Measurements from ENCODE around the gene DARS2.
"Not testable (repeated sequence)": the region's sequence is repeated elsewhere in the genome, so short reads cannot be mapped to it uniquely, and the experiment has no call there.

Gene DARS2

GRCh38 chr1:173861731-173862145 lies 37.3 kb downstream of the DARS2 start:
- no peak for DNase-seq (ENCODE audit: low read depth in 2 of 2)

DNA sequence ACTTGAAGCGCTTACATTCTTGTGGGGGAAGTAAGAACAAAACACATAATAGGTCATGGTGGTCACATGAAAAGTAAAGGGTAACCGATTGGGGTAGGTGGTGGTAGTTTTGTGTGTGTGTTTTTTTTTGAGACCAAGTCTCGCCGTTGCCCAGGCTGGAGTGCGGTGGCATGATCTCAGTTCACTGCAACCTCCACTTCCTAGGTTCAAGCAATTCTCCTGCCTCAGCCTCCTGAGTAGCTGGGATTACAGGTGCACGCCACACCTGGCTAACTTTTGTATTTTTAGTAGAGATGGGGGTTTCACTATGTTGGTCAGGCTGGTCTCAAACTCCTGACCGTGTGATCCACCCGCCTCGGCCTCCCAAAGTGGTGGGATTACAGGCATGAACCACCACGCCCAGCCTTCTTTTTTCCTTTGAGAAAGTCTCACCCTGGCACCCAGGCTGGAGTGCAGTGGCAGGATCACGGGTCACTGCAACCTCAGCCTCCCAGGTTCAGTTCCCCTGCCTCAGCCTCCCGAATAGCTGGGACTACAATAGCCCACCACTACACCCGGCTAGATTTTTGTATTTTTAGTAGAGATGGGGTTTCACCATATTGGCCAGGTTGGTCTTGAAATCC lies 37.8 kb downstream of the DARS2 start:
- DNase-seq (ENCODE audit: low read depth in 2 of 2), result peak in 1 of 2 donors; percentile 26

- no peak for DNase-seq (ENCODE audit: low read depth in 2 of 2)
Measured at GRCh38 chr1:173862769-173863223, 38.3 kb downstream of the DARS2 start.

- no peak for DNase-seq (ENCODE audit: low read depth in 2 of 2)
Measured at GRCh38 chr1:173863224-173864161, 39.0 kb downstream of the DARS2 start.

DNA sequence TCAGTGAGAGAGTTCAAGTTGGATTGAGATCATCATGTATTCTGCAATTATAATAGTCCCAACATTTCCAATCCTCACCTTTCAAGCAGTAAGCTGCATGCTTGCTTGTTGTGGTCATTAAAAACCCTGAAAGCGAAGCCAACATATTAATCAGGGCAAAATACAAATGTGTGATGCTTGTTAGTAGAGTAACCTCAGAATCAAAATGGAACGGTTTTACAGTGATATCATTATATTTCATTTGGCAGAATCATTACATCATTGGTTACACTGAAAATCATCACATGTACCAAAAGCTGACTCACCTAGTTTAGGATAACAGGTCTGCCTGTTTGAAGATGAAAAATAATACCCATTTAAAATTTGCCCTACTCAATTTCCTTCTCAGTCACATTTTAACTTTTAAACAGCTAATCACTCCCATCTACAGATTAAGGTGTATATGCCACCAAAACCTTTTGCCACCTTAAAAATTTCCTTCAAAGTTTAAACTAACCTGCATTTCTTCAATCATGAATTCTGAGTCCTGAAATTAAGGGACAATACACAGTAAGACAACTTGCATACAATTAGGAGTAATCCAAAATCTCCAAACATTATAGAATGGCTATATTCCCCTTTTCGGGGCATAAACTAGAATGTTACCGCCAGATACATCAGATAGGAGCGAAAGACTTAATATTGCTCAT lies 39.9 kb downstream of the DARS2 start:
- DNase-seq (ENCODE audit: low read depth in 2 of 2), result no peak

DNA sequence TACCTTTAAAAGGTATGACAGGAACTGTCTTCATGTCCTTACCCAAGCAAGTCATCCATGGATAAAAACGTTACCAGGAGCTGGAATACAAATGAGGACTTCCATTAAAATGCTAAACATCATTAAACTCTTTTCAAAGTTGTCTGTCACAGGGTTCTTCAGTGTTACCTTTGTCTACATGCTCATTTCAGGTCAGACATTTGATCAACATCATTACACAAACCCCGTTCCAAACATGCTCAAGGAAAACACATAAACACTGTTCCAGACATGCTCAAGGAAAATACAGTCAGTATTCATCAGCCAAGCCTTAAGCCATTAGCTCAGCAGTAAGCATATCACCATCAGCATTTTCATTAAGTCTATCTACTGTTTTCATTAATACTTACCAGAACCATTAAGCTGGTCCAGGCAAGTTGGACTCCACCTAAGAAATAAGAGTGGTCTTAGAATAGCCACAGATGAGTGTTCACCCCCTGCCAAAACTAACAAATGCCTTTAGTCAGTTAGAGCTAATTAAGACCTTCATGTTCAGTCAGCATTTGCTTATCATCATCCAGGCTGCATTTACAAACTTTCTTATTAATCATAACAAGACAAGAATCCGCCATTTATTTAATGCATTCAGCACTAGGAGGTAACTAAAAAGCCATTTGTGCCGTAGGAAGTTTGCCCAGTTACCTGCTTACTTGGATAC lies 41.1 kb downstream of the DARS2 start:
- DNase-seq (ENCODE audit: low read depth in 2 of 2), result no peak

DNA sequence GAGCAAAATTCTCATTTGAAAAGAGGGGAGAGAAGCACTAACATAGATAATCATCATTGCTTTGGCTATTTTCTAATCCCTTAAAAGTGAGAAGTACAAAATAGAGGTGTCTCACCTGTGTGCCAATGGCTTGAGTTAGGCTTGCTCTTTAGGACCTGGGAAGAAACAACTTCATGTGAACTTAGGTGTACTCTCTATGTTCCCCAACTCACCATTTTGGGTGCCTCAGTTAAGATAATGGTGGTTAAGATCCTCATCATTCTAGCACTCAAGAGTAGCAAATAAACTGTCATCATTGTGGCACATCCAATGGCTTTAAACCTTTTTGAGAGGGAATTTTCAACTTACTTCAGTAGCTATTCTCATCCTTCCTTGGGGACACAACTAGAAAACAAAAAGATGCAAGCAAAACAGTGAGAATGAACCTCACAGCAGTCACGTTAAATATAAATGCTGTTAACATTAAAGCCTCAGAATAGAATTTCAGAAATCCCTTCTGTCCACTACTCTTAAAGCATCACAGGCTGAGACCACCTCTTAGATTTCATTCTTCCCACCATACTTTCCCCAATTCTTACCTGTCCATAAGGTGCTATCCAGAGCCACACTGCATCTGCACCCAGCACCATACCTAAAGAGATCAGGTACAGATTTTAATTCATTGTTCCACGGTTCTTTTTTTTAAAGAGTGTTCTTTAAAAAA lies 42.1 kb downstream of the DARS2 start:
- DNase-seq (ENCODE audit: low read depth in 2 of 2), result no peak

GRCh38 chr1:173867141-173867752 lies 42.8 kb downstream of the DARS2 start:
- peak; percentile 33 to 42 for DNase-seq (ENCODE audit: low read depth in 2 of 2)

DNA sequence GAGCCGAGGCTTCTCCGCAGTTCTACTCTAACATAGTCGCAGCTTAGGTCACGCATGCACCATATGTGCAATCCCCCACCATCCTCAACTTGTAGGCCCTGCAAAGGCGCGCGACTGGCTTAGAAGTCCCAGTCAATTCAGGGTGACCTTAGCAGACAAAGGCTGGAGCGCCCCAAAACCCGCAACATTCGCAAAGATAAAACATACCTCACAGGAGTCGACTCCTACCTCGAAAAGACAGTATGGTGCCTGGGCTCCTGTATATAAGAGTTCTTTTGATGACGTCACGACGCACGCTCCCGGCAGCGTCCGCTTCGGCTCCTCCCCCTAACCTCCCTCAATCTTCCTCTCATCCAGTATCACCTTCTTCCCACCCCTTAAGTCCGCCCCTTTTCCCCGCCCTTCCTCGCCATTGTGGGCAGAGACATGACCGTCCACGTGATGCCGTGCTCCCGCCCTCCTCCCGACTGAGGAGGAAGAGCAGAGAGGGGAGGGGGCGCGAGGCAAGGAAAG lies 43.3 kb downstream of the DARS2 start, which contains the start of gene GAS5:
TSS of gene GAS5 (minus strand) at position 237 of the 513 bp plus-strand sequence.
- peak; percentile 97 to 100 for DNase-seq (ENCODE audit: low read depth in 2 of 2)

DNA sequence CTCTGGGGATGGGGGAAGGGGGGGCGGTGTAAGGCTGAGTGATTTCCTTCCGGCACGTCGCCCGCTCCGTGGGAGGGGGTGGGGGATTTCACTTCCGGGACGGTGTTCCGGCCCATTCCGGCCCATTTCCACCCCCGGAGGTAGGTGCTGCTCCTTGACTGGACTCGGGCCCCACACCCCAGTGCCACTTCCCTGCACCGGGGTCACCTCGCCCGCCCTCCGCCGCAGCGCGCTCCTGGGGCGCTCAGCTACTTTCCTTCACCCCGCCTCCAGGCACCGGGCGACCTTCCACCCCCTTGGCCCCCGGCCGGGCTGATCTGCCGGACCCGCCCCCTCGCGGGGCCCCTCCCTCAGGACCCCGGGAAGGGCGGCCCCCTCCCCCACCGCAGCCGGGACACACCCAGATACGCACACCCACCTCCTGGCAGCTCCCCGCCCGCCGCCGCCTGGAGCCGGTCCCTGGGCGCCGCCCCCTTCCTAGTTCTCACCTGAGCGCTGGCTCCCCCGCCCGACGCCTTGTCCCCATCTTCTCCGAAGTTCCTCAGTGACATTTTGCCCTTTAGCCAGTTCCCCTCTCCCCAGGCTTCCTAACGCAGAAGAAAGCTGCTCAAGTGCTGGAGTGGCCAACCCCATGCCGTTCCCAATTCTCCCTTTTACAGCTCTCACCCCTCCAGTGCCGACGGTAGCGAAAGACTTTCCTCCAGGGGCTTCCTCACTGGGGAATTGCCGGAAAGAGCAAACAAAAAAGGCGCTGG lies 44.0 kb downstream of the DARS2 start, which contains the start of gene ZBTB37:
TSS of gene ZBTB37 (plus strand) at position 115 of the 755 bp plus-strand sequence. CDS start 1,846 bp downstream, outside the sequence.
- peak; percentile 92 to 95 for DNase-seq (ENCODE audit: low read depth in 2 of 2)

DNA sequence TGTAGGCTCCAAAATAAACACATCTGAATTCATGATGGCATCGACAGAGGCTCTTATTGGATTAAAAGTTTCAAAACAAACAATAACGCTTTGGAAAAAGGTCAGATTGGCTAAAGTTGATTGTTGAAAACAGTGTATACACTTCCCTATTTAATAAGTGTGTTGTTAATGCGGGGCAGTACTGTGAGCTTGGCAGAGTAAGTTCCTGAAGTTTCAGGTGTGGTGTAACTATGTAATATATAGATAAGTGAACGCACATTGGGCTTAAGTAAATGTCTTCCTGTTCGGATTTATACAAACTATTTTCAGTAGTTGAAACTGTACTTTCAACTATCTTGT lies 44.5 kb downstream of the DARS2 start:
- DNase-seq (ENCODE audit: low read depth in 2 of 2), result no peak

DNA sequence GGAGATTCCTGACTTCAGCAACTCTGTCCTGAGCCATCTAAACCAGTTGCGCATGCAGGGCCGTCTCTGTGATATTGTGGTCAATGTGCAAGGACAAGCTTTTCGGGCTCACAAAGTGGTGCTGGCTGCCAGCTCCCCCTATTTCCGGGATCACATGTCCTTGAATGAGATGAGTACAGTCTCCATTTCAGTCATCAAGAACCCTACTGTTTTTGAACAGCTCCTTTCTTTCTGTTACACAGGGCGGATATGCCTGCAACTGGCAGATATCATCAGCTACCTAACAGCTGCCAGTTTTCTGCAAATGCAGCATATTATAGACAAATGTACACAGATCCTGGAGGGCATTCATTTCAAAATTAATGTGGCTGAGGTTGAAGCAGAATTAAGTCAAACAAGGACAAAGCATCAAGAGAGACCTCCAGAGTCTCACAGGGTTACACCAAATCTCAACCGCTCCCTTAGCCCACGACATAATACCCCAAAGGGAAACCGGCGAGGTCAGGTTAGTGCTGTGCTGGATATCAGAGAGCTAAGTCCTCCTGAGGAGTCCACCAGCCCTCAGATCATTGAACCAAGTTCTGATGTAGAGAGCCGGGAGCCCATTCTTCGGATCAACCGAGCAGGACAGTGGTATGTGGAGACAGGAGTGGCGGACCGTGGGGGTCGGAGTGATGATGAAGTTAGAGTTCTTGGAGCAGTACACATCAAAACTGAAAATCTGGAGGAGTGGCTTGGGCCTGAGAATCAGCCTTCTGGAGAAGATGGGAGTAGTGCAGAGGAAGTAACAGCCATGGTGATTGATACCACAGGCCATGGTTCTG lies 46.0 kb downstream of the DARS2 start:
- peak in 1 of 2 donors; percentile 28 for DNase-seq (ENCODE audit: low read depth in 2 of 2)

DNA sequence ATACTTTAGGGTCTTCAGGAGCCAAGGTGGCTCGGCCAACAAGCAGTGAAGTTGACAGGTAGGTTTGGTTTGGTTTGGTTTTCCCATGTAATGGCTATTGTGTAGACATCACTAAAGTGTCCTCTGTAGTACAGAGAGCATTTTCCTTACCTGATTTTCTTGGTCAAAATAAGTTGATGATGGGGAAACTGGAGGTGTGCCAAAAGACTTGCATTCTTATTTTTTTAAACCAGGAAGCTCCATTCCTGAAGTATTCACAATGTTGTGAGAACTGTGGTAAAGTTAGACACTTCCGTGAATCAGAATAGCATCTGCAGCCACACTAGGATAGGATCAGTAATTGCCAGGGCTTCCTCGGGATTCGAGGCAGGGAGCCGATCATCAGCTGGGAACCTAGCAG lies 46.6 kb downstream of the DARS2 start:
- no peak for DNase-seq (ENCODE audit: low read depth in 2 of 2)

DNA sequence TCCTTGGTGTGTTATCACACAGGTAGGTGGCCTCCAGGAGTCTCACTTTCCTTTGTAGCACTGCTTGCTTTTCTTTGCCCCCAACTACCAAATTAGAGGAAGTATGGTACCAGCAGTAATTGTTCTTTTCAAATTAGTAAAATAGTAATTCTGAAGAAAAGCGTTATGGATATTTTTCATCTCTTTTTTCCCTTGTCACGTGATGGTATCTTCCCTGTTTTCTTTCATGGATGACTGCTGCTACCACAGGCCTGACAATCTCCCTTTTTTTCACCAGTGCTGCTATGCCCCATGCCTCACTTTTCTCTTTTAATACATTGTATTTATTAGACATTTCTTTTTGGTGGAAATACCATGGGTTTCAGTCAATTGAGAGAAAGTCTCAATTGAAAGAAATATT lies 47.0 kb downstream of the DARS2 start:
- no peak for DNase-seq (ENCODE audit: low read depth in 2 of 2)

DNA sequence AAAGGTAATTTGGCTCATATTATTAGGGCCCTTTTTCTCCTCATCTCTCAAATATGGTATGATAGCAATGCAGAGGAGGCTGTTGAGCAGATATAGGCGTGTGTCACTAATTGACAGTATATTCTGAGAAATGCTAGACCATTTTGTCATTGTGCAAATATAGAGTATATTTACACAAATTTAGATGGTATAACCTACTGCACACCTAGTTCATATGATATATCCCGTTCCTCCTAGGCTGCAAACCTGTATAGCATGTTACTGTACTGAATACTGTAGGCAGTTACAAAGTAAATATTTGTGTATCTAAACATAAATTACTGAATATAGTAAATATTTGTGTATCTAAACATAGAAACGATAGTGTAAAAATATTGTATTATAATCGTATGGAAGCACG lies 52.3 kb downstream of the DARS2 start:
- no peak for DNase-seq (ENCODE audit: low read depth in 2 of 2)

- DNase-seq (ENCODE audit: low read depth in 2 of 2), result no peak
Measured at GRCh38 chr1:173878251-173878650, 53.8 kb downstream of the DARS2 start.

- not testable (repeated sequence) for DNase-seq (ENCODE audit: low read depth in 2 of 2)
Measured at GRCh38 chr1:173881117-173881516, 56.6 kb downstream of the DARS2 start.

DNA sequence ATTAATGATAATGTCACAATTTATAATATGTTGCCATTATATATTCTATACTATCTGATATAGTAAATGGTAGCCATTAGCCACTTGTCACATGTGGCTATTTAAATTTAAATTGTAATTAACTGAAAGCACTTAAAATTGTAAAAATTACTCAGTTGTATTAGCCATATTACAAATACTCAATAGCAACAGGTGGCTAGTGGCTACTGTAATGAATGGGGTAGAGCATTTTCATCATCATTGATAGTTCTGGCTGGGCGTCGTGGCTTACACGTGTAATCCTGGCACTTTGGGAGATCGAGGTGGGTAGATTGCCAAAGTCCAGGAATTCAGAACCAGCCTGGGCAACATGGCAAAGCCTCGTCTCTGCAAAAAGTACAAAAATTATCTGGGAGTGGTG lies 60.2 kb downstream of the DARS2 start:
- DNase-seq (ENCODE audit: low read depth in 2 of 2), result no peak
